Lung (tissue), 12 donors: Measurements from ENCODE around the gene BATF2. TPM values are rescaled to one million over a fixed set of nuclear protein-coding genes. Genes with fewer than 3 reads are reported as not detected.

Source experiments
- ATAC-seq: fragments of 200-7000 bp; cut with Tn5 transposase; one replicate; pipeline ENCODE4 v1.9.1; 2020; ENCODE audit warnings: moderate number of reproducible peaks; ENCODE audit not compliant: insufficient read depth, low FRiP score
- DNase-seq, 3 donors: peaks; one replicate each; pipeline ENCODE4 v3.0.0-alpha.2; 2013 to 2017
- H3K27ac ChIP-seq, 2 donors: one replicate each; pipeline ENCODE4 v1.5.1; 2013; ENCODE audit warnings: mild to moderate bottlenecking in 2 of 2, moderate library complexity in 2 of 2, control low read depth in 1 of 2, inconsistent platforms in 1 of 2, low read depth in 1 of 2, low read length in 1 of 2
- H3K27me3 ChIP-seq, 3 donors: one replicate each; pipeline ENCODE4 v1.5.1; 2013; ENCODE audit warnings: low read length in 2 of 3; ENCODE audit not compliant: control insufficient read depth in 3 of 3, insufficient read depth in 3 of 3
- H3K36me3 ChIP-seq, 4 donors: one replicate each; pipeline ENCODE4 v1.5.1; 2013; ENCODE audit warnings: low read length in 4 of 4, mild to moderate bottlenecking in 1 of 4, moderate library complexity in 1 of 4; ENCODE audit not compliant: control insufficient read depth in 4 of 4, insufficient read depth in 4 of 4
- H3K4me1 ChIP-seq, 5 donors: one replicate each; pipeline ENCODE4 v1.5.1; 2013; ENCODE audit warnings: low read length in 5 of 5, mild to moderate bottlenecking in 2 of 5, moderate library complexity in 1 of 5; ENCODE audit not compliant: control insufficient read depth in 5 of 5, insufficient read depth in 5 of 5
- H3K4me3 ChIP-seq: one replicate; pipeline ENCODE4 v1.5.1; 2013; ENCODE audit warnings: mild to moderate bottlenecking, control low read depth, moderate library complexity
- H3K9ac ChIP-seq, 2 donors: one replicate each; pipeline ENCODE4 v1.5.1; 2013; ENCODE audit warnings: low read length in 2 of 2, control low read depth in 1 of 2; ENCODE audit not compliant: insufficient read depth in 1 of 2
- H3K9me3 ChIP-seq, 4 donors: one replicate each; pipeline ENCODE4 v1.5.1; 2013; ENCODE audit warnings: low read length in 3 of 4, mild to moderate bottlenecking in 1 of 4, moderate library complexity in 1 of 4; ENCODE audit not compliant: control insufficient read depth in 4 of 4, insufficient read depth in 3 of 4
- CTCF ChIP-seq: IDR thresholded peaks from 2 replicates; pipeline ENCODE4 v1.5.1; 2012; ENCODE audit warnings: mild to moderate bottlenecking; ENCODE audit errors: control extremely low read depth, extremely low read depth
- WGBS, 2 donors: extraction: QIAGEN DNeasy Blood & Tissue Kit; methylation state at CpG; one replicate each; pipeline ENCODE4 v1.1.7; 2013; 5-methylcytosine and 5-hydroxymethylcytosine counted together
- polyA plus RNA-seq, 2 donors: library from polyadenylated mRNA; stranded (reverse); fragments of 200-250 nt; gene quantifications; one replicate each; pipeline ENCODE4 v1.2.1, GENCODE V29; 2013
- total RNA-seq, 2 donors: library from RNA; depleted of rRNA in 1 of 2; stranded (reverse); fragments of >200 nt in 1 of 2; gene quantifications; one replicate each; pipeline ENCODE4 v1.2.1, GENCODE V29; 2014 to 2021
- donor health status: control.
- donor health status: control.
- donor health status: Bipolar disorder and iron deficiency.
- donor health status: healthy.
- donor health status: DM: yes; HTN: yes; CAD: no.

The BATF2 gene
- total and polyA plus RNA-seq, 4 donors: 2.9 to 7.4 (median 5.0) TPM

GRCh38 chr11:65003282-65003681, 6.5 kb upstream of the BATF2 start:
- 82 to 89% methylated on average over 7 of the region's 7 CpGs for WGBS, 2 donors
- Histone ChIP-seq H3K9me3 (no peaks in the 10 kb centered on the region), H3K27ac (no peak overlapping the region), H3K4me1 (no peaks in the 10 kb centered on the region), H3K4me3 (no peak overlapping the region), H3K36me3 (no peaks in the 10 kb centered on the region), H3K27me3 (no peaks in the 10 kb centered on the region), H3K9ac (no peak overlapping the region)
- ATAC-seq (no peak), DNase-seq (peak in 1 of 3 donors; percentile 32)
- no peak for TF ChIP-seq CTCF

DNA sequence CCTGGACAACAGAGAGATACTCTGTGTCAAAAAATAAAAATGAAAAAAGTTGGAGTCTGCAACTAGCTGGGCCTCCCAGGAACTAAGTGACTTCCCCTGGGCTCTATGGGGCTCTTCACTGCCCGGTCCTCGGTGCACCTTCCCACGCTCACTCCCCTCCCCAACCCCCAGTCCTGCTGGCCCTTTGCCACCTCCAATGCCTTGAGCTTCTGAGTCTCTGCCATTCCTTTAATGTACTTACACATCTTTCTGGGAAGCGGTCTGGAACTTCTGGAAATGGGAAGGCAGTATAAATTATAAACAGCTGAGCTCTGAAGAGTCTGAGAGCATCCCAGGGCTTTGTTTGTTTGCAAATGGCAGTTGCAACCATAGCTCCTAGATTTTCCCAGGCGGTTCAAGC, 5.9 kb upstream of the BATF2 start:
- 71 to 85% methylated on average over 5 of the region's 5 CpGs for WGBS, 2 donors
- no peak for ATAC-seq
- Histone ChIP-seq H3K9me3 (no peaks in the 10 kb centered on the region), H3K27ac (no peak overlapping the region), H3K4me3 (no peak overlapping the region), H3K27me3 (no peaks in the 10 kb centered on the region), H3K4me1 (no peaks in the 10 kb centered on the region), H3K36me3 (no peaks in the 10 kb centered on the region), H3K9ac (no peak overlapping the region)
- no peak for TF ChIP-seq CTCF
- DNase-seq: peak in 1 of 3 donors; percentile 20

DNA sequence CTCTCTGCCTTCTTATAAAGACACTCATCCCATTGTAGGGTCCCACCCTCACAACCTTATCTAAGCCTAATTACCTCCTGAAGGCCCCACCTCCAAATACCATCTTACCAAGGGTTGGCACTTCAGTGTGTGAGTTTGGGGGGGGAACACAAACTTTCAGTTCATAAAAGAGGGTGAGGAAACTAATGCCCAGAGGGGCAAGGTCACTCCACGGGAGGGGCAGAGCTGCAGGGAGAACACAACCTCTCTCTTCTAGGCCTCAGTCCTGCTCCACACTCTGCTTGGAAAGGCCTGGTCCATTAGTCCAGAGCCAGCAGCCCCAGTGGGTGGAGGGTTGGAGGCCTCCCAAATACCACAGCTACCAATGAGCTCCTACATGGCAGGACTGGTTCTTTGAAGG, 2.7 kb upstream of the BATF2 start:
- WGBS, 2 donors: 80 to 100% methylated on average over 1 of the region's 1 CpG
- Histone ChIP-seq H3K36me3 (no peaks in the 10 kb centered on the region), H3K9ac (no peak overlapping the region), H3K4me3 (no peak overlapping the region), H3K4me1 (peaks cover 0 to 12% (median 0%) of the 10 kb centered on the region in 5 donors), H3K27ac (no peak overlapping the region), H3K9me3 (no peaks in the 10 kb centered on the region), H3K27me3 (no peaks in the 10 kb centered on the region)
- no peak for ATAC-seq
- no peak for DNase-seq
- TF ChIP-seq CTCF: no peak
